ENCODE data around the gene FRMD4A. TPM values are rescaled to one million over a fixed set of nuclear protein-coding genes. Genes with fewer than 3 reads are reported as not detected.

Gene FRMD4A
- polyA plus RNA-seq, 1 of the 3 experiments (the other 2 are of a cell fraction): 37.7 TPM

DNA sequence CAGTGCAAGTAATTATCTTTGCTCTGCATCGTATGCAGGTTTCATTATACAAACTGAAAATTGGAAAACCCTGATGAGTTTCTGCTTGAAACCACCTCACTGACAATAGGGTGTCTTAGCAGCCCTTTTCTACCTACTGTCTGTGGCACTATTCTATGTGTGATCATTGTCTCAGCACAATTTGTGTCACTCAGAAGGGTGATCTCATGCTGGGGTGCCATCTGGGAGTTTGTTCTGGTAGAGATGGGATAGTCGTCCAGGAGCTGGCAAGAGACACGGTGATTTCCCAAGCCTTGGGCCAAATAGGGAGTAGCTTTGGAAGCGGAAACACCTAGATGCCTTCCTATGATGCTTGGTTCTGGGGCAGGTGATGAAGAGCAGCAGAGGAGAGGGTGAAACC lies 186.3 kb downstream of the FRMD4A start:
- Histone ChIP-seq H3K4me3 (ENCODE audit: low read depth in 2 of 2, low read length in 1 of 2) (no peak overlapping the region), H3K27me3 (ENCODE audit: insufficient read depth) (peaks cover 8% of the 10 kb centered on the region; the same call in 1 of the 2 replicates), H3K9ac (no peak overlapping the region), H4K20me1 (ENCODE audit: insufficient read depth) (no peaks in the 10 kb centered on the region), H3K4me1 (ENCODE audit: control insufficient read depth in 1 of 2, insufficient read depth in 2 of 2, low read depth in 1 of 2, low read length in 1 of 2) (no peaks in the 10 kb centered on the region), H2AFZ (ENCODE audit: low read depth) (no peak overlapping the region), H3K79me2 (ENCODE audit: insufficient read depth) (no peaks in the 10 kb centered on the region), H3K4me2 (no peak overlapping the region), H3K9me3 (no peaks in the 10 kb centered on the region), H3K27ac (ENCODE audit: low read depth in 2 of 2, low read length in 1 of 2) (no peak overlapping the region), H3K9me2 (no peaks in the 10 kb centered on the region), H3K36me3 (replicated peaks in 1 of 2; ENCODE audit: control insufficient read depth in 1 of 2, insufficient read depth in 2 of 2, low read length in 1 of 2) (no peaks in the 10 kb centered on the region), H3F3A (replicated peaks; ENCODE audit: insufficient read depth) (no peaks in the 10 kb centered on the region)
- TF ChIP-seq RAD21 (IDR thresholded peaks at IDR 0.05; ENCODE audit: low read length): no peak
- TF ChIP-seq, protein P1, sequence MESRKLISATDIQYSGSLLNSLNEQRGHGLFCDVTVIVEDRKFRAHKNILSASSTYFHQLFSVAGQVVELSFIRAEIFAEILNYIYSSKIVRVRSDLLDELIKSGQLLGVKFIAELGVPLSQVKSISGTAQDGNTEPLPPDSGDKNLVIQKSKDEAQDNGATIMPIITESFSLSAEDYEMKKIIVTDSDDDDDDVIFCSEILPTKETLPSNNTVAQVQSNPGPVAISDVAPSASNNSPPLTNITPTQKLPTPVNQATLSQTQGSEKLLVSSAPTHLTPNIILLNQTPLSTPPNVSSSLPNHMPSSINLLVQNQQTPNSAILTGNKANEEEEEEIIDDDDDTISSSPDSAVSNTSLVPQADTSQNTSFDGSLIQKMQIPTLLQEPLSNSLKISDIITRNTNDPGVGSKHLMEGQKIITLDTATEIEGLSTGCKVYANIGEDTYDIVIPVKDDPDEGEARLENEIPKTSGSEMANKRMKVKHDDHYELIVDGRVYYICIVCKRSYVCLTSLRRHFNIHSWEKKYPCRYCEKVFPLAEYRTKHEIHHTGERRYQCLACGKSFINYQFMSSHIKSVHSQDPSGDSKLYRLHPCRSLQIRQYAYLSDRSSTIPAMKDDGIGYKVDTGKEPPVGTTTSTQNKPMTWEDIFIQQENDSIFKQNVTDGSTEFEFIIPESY (IDR thresholded peaks at IDR 0.05; ENCODE audit: borderline replicate concordance, low read depth): no peak
- TF ChIP-seq, protein P2, sequence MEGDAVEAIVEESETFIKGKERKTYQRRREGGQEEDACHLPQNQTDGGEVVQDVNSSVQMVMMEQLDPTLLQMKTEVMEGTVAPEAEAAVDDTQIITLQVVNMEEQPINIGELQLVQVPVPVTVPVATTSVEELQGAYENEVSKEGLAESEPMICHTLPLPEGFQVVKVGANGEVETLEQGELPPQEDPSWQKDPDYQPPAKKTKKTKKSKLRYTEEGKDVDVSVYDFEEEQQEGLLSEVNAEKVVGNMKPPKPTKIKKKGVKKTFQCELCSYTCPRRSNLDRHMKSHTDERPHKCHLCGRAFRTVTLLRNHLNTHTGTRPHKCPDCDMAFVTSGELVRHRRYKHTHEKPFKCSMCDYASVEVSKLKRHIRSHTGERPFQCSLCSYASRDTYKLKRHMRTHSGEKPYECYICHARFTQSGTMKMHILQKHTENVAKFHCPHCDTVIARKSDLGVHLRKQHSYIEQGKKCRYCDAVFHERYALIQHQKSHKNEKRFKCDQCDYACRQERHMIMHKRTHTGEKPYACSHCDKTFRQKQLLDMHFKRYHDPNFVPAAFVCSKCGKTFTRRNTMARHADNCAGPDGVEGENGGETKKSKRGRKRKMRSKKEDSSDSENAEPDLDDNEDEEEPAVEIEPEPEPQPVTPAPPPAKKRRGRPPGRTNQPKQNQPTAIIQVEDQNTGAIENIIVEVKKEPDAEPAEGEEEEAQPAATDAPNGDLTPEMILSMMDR (IDR thresholded peaks at IDR 0.05): no peak
- no peak for TF ChIP-seq RCOR1 (IDR thresholded peaks at IDR 0.05; ENCODE audit: low read length)
- TF ChIP-seq YY1 (IDR thresholded peaks at IDR 0.05; ENCODE audit: low read depth): no peak
- TF ChIP-seq CHD2 (IDR thresholded peaks at IDR 0.05; ENCODE audit: low read length, partially characterized antibody): no peak
- no peak for TF ChIP-seq GABPA (IDR thresholded peaks at IDR 0.05; ENCODE audit: low read depth)
- 49% methylated on average over 4 of the region's 4 CpGs for WGBS (ENCODE audit: low lambda C conversion rate)
- CTCF ChIA-PET: interaction anchor here (0.6 kb wide), 1 partner anchor 15 kb away, joined by 3 read pairs; no protein-coding TSS in a partner anchor
- DNase-seq: no peak
- POLR2A ChIA-PET: no interaction called here

DNA sequence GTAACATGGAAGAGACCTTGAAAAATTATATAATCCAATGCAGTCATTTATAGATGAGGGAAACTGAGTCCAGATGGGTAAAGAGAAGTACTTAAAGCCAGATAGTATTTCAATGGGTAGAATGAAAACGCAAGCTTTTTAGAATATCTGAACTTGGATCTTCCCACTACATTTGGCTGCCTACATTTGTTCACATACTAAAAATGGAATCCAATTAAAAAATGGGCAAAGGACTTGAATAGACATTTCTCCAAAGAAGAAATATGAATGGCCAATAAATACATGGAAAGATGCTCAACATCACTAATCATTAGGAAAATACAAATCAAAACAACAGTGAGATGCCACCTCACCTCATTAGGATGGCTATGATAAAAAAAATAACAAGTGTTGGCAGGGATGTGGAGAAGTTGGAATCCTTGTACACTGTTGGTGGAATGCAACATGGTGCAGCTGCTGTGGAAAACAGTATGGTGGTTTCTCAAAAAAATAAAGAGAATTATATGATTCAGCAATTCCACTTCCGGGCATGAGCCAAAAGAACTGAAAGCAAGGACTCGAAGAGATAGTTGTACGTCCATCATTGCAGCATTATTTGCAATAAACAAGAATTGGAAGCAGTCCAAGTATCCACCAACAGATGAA lies 188.0 kb downstream of the FRMD4A start:
- H4K20me1 ChIP-seq (ENCODE audit: insufficient read depth): no peaks in the 10 kb centered on the region
- 70% methylated on average over 4 of the region's 4 CpGs for WGBS (ENCODE audit: low lambda C conversion rate)
- peaks cover 8% of the 10 kb centered on the region; the same call in 1 of the 2 replicates for H3K27me3 ChIP-seq (ENCODE audit: insufficient read depth)
- H2AFZ ChIP-seq (ENCODE audit: low read depth): no peak overlapping the region
- no peaks in the 10 kb centered on the region for H3K9me3 ChIP-seq
- H3K4me2 ChIP-seq: no peak overlapping the region
- H3K27ac ChIP-seq (ENCODE audit: low read depth in 2 of 2, low read length in 1 of 2): no peak overlapping the region
- H3K4me3 ChIP-seq (ENCODE audit: low read depth in 2 of 2, low read length in 1 of 2): no peak overlapping the region
- ChIA-PET POLR2A (no interaction called here), CTCF (interaction anchor here (1.4 kb wide), 1 partner anchor 53 kb away, joined by 6 read pairs; no protein-coding TSS in a partner anchor)
- H3F3A ChIP-seq (replicated peaks; ENCODE audit: insufficient read depth): no peaks in the 10 kb centered on the region
- H3K79me2 ChIP-seq (ENCODE audit: insufficient read depth): no peaks in the 10 kb centered on the region
- no peaks in the 10 kb centered on the region for H3K36me3 ChIP-seq (replicated peaks in 1 of 2; ENCODE audit: control insufficient read depth in 1 of 2, insufficient read depth in 2 of 2, low read length in 1 of 2)
- H3K9ac ChIP-seq: no peak overlapping the region
- H3K9me2 ChIP-seq: no peaks in the 10 kb centered on the region
- DNase-seq: no peak
- H3K4me1 ChIP-seq (ENCODE audit: control insufficient read depth in 1 of 2, insufficient read depth in 2 of 2, low read depth in 1 of 2, low read length in 1 of 2): no peaks in the 10 kb centered on the region
- TF ChIP-seq FOXJ3 (CRISPR knock-in tag; IDR thresholded peaks at IDR 0.05): no peak
- no peak for TF ChIP-seq YY1 (IDR thresholded peaks at IDR 0.05; ENCODE audit: low read depth)
- TF ChIP-seq, protein P3, sequence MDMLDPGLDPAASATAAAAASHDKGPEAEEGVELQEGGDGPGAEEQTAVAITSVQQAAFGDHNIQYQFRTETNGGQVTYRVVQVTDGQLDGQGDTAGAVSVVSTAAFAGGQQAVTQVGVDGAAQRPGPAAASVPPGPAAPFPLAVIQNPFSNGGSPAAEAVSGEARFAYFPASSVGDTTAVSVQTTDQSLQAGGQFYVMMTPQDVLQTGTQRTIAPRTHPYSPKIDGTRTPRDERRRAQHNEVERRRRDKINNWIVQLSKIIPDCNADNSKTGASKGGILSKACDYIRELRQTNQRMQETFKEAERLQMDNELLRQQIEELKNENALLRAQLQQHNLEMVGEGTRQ (IDR thresholded peaks at IDR 0.05; ENCODE audit: borderline replicate concordance, low read depth, low read length): no peak
- TF ChIP-seq NRF1 (IDR thresholded peaks at IDR 0.05; ENCODE audit: low read depth, low read length): no peak
- TF ChIP-seq, protein P4, sequence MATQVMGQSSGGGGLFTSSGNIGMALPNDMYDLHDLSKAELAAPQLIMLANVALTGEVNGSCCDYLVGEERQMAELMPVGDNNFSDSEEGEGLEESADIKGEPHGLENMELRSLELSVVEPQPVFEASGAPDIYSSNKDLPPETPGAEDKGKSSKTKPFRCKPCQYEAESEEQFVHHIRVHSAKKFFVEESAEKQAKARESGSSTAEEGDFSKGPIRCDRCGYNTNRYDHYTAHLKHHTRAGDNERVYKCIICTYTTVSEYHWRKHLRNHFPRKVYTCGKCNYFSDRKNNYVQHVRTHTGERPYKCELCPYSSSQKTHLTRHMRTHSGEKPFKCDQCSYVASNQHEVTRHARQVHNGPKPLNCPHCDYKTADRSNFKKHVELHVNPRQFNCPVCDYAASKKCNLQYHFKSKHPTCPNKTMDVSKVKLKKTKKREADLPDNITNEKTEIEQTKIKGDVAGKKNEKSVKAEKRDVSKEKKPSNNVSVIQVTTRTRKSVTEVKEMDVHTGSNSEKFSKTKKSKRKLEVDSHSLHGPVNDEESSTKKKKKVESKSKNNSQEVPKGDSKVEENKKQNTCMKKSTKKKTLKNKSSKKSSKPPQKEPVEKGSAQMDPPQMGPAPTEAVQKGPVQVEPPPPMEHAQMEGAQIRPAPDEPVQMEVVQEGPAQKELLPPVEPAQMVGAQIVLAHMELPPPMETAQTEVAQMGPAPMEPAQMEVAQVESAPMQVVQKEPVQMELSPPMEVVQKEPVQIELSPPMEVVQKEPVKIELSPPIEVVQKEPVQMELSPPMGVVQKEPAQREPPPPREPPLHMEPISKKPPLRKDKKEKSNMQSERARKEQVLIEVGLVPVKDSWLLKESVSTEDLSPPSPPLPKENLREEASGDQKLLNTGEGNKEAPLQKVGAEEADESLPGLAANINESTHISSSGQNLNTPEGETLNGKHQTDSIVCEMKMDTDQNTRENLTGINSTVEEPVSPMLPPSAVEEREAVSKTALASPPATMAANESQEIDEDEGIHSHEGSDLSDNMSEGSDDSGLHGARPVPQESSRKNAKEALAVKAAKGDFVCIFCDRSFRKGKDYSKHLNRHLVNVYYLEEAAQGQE (IDR thresholded peaks at IDR 0.05; ENCODE audit: low read depth, low read length): no peak
- TF ChIP-seq, protein P5, sequence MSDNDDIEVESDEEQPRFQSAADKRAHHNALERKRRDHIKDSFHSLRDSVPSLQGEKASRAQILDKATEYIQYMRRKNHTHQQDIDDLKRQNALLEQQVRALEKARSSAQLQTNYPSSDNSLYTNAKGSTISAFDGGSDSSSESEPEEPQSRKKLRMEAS (IDR thresholded peaks at IDR 0.05; ENCODE audit: low read depth): no peak
- TF ChIP-seq, protein P6, sequence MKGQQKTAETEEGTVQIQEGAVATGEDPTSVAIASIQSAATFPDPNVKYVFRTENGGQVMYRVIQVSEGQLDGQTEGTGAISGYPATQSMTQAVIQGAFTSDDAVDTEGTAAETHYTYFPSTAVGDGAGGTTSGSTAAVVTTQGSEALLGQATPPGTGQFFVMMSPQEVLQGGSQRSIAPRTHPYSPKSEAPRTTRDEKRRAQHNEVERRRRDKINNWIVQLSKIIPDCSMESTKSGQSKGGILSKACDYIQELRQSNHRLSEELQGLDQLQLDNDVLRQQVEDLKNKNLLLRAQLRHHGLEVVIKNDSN (IDR thresholded peaks at IDR 0.05; ENCODE audit: borderline replicate concordance, low read depth): no peak
- TF ChIP-seq, protein P7, sequence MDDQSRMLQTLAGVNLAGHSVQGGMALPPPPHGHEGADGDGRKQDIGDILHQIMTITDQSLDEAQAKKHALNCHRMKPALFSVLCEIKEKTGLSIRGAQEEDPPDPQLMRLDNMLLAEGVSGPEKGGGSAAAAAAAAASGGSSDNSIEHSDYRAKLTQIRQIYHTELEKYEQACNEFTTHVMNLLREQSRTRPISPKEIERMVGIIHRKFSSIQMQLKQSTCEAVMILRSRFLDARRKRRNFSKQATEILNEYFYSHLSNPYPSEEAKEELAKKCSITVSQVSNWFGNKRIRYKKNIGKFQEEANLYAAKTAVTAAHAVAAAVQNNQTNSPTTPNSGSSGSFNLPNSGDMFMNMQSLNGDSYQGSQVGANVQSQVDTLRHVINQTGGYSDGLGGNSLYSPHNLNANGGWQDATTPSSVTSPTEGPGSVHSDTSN (IDR thresholded peaks at IDR 0.05): no peak
- no peak for TF ChIP-seq SIN3A (IDR thresholded peaks at IDR 0.05; ENCODE audit: borderline replicate concordance, low read depth, low read length)
- TF ChIP-seq TCF12 (IDR thresholded peaks at IDR 0.05): no peak
